GM12892 (cell line): ENCODE results near the gene EID2B.

Experiments
- POLR2A ChIP-seq: IDR thresholded peaks from 2 replicates; pipeline ENCODE4 v1.6.1; 2011; ENCODE audit warnings: low read depth, low read length, control low read depth
- POLR2AphosphoS5 ChIP-seq: IDR thresholded peaks from 2 replicates; pipeline ENCODE4 v1.6.1; 2011; ENCODE audit warnings: low read depth, low read length, control low read depth

DNA sequence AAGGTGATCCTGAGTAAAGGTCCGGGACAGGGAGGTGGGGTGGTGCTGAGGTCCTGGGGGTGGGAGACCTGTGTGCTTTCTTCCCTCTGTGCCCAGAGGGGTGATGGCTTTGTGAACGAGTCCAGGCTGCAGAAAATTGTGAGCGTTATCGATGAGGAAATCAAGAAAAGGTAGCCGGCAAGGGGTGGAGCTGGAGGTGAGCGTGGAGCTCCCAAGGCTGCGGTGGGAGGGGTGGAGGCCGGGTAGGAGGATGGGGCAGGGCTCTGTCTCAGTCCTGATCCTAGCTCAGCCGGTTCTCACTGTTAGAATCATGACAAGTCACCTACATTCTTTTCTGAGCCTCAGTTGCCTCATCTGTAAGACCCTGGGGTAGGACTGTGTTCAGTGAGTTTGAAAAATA, 13.7 kb downstream of the EID2B start:
- TF ChIP-seq POLR2AphosphoS5 (no peak), POLR2A (no peak)
